Stomach (tissue), 9 donors: ENCODE data around the gene TMEM229B. TPM values are rescaled to one million over a fixed set of nuclear protein-coding genes. Genes with fewer than 3 reads are reported as not detected.

Experiments used
- DNase-seq, 2 donors: peaks; one replicate each; pipeline versions ENCODE4 v3.0.0 to v3.0.0-alpha.2; 2013 to 2019
- H3K27ac ChIP-seq, 5 donors: fragments of 200-600 bp in 4 of 5; sonication (generic) in 4 of 5; one replicate each; pipeline ENCODE4 v1.5.1; 2013 to 2019; ENCODE audit warnings: mild to moderate bottlenecking in 1 of 5, moderate library complexity in 1 of 5
- H3K27me3 ChIP-seq, 3 donors: fragments of 200-600 bp; sonication (generic); one replicate each; pipeline ENCODE4 v1.5.1; 2017 to 2019; ENCODE audit warnings: mixed run types in 1 of 3
- H3K36me3 ChIP-seq, 4 donors: fragments of 200-600 bp; sonication (generic); 1 replicate in 3 of 4; 2 replicates in 1 of 4; pipeline ENCODE4 v1.5.1; 2016 to 2019
- H3K4me1 ChIP-seq, 4 donors: fragments of 200-600 bp; sonication (generic); one replicate each; pipeline ENCODE4 v1.5.1; 2016 to 2019
- H3K4me3 ChIP-seq, 4 donors: fragments of 200-600 bp; sonication (generic) in 3 of 4; one replicate each; pipeline ENCODE4 v1.5.1; 2016 to 2019; ENCODE audit warnings: mild to moderate bottlenecking in 1 of 4
- H3K9me3 ChIP-seq, 4 donors: fragments of 200-600 bp; sonication (generic); one replicate each; pipeline ENCODE4 v1.5.1; 2016 to 2019
- CTCF ChIP-seq, 7 experiments: fragments of 450-650 bp in 4 of 7; fragments of 200-600 bp in 3 of 7; sonication (generic) in 3 of 7; IDR thresholded peaks; one replicate each; pipeline ENCODE4 v1.5.1; 2016 to 2019; ENCODE audit warnings: antibody characterized with exemption in 7 of 7, control low read depth in 2 of 7, mild to moderate bottlenecking in 1 of 7
- EP300 ChIP-seq: sonication (generic); formaldehyde crosslinking; IDR thresholded peaks from one replicate; pipeline ENCODE4 v1.6.1; 2017; ENCODE audit warnings: antibody characterized with exemption
- POLR2A ChIP-seq, 4 donors: fragments of 450-650 bp; IDR thresholded peaks; one replicate each; pipeline ENCODE4 v1.6.1; 2016; ENCODE audit warnings: antibody characterized with exemption in 4 of 4, control low read depth in 2 of 4, mild to moderate bottlenecking in 1 of 4, moderate library complexity in 1 of 4
- POLR2AphosphoS5 ChIP-seq, 3 donors: sonication (generic); formaldehyde crosslinking; IDR thresholded peaks; one replicate each; pipeline ENCODE4 v1.6.1; 2016; ENCODE audit warnings: antibody characterized with exemption in 3 of 3
- WGBS, 5 donors: extraction: QIAGEN DNeasy Blood & Tissue Kit in 3 of 5; methylation state at CpG; one replicate each; pipeline versions ENCODE4 v1.1.5 to v1.1.7; 2013 to 2018; 5-methylcytosine and 5-hydroxymethylcytosine counted together
- intact Hi-C: fragments of 100-400 bp; cut with DNase I; formaldehyde crosslinking; loops from one replicate; pipeline ENCODE4 v1.15.1; 2023; ENCODE audit warnings: low total_unique reads
- polyA plus RNA-seq, 3 donors: library from polyadenylated mRNA; stranded (reverse); fragments of 200-250 nt; gene quantifications; one replicate each; pipeline ENCODE4 v1.2.3, GENCODE V29; 2013
- total RNA-seq, 5 donors: library from RNA; depleted of rRNA; stranded (reverse); fragments of >200 nt; gene quantifications; one replicate each; pipeline versions ENCODE4 v1.1.0 to v1.2.3, GENCODE V29; 2014 to 2016
- donor health status: healthy with polysubstance abuse.
- donor health status: Bipolar disorder and iron deficiency.
- donor health status: healthy.

TMEM229B gene
- total and polyA plus RNA-seq, 8 donors: 0.14 to 15.6 (median 1.4) TPM; not detected in 1

GRCh38 chr14:67485501-67486095 lies 2.9 kb downstream of the TMEM229B start:
- DNase-seq: peak in 1 of 2 donors; percentile 30
- H3K27ac ChIP-seq: no peak overlapping the region
- H3K4me3 ChIP-seq: no peak overlapping the region
- WGBS, 5 donors: 70 to 85% (median 82%) methylated on average over 3 to 4 of the region's 4 CpGs
- TF ChIP-seq POLR2A (IDR thresholded peaks at IDR 0.05) (no peak), POLR2AphosphoS5 (IDR thresholded peaks at IDR 0.05) (no peak), CTCF (IDR thresholded peaks at IDR 0.05) (no peak), EP300 (no peak)
- intact Hi-C loops: no loop called here
- H3K4me1 ChIP-seq: peaks cover 0 to 20% (median 7%) of the 10 kb centered on the region in 4 donors
- peaks cover 0 to 5% (median 2%) of the 10 kb centered on the region in 4 donors for H3K36me3 ChIP-seq
- no peaks in the 10 kb centered on the region for H3K27me3 ChIP-seq
- no peaks in the 10 kb centered on the region for H3K9me3 ChIP-seq

- Histone ChIP-seq H3K4me1 (peaks cover 0 to 13% (median 4%) of the 10 kb centered on the region in 4 donors), H3K36me3 (peaks cover 0 to 5% (median 2%) of the 10 kb centered on the region in 4 donors), H3K27ac (no peak overlapping the region), H3K9me3 (no peaks in the 10 kb centered on the region), H3K27me3 (no peaks in the 10 kb centered on the region), H3K4me3 (no peak overlapping the region)
- WGBS, 5 donors: 85 to 90% (median 87%) methylated on average over 3 to 8 of the region's 8 CpGs
- DNase-seq: no peak
- no peak for TF ChIP-seq POLR2AphosphoS5 (IDR thresholded peaks at IDR 0.05)
- no peak for TF ChIP-seq EP300
- TF ChIP-seq CTCF (IDR thresholded peaks at IDR 0.05): no peak
- no peak for TF ChIP-seq POLR2A (IDR thresholded peaks at IDR 0.05)
- intact Hi-C loops: no loop called here
Observed at GRCh38 chr14:67483579-67484285, 4.8 kb downstream of the TMEM229B start.

- H3K9me3 ChIP-seq: no peaks in the 10 kb centered on the region
- no peaks in the 10 kb centered on the region for H3K27me3 ChIP-seq
- peaks cover 0 to 1% (median 0%) of the 10 kb centered on the region in 4 donors for H3K4me1 ChIP-seq
- DNase-seq: no peak
- TF ChIP-seq POLR2AphosphoS5 (IDR thresholded peaks at IDR 0.05) (no peak), EP300 (no peak), POLR2A (IDR thresholded peaks at IDR 0.05) (no peak), CTCF (IDR thresholded peaks at IDR 0.05) (no peak)
- no peak overlapping the region for H3K27ac ChIP-seq
- peaks cover 0 to 5% (median 2%) of the 10 kb centered on the region in 4 donors for H3K36me3 ChIP-seq
- intact Hi-C loops: no loop called here
- WGBS, 5 donors: 90 to 95% (median 92%) methylated on average over 8 of the region's 8 CpGs
- no peak overlapping the region for H3K4me3 ChIP-seq
Observed at GRCh38 chr14:67482231-67483164, 6.0 kb downstream of the TMEM229B start.

- H3K9me3 ChIP-seq: no peaks in the 10 kb centered on the region
- H3K27ac ChIP-seq: no peak overlapping the region
- intact Hi-C loops: no loop called here
- H3K4me1 ChIP-seq: no peaks in the 10 kb centered on the region
- DNase-seq: peak in 1 of 2 donors; percentile 65
- H3K4me3 ChIP-seq: no peak overlapping the region
- H3K27me3 ChIP-seq: no peaks in the 10 kb centered on the region
- WGBS, 5 donors: 39 to 54% (median 49%) methylated on average over 8 to 9 of the region's 9 CpGs
- TF ChIP-seq EP300: no peak
- TF ChIP-seq CTCF (IDR thresholded peaks at IDR 0.05): no peak
- no peak for TF ChIP-seq POLR2AphosphoS5 (IDR thresholded peaks at IDR 0.05)
- no peak for TF ChIP-seq POLR2A (IDR thresholded peaks at IDR 0.05)
- peaks cover 0 to 3% (median 0%) of the 10 kb centered on the region in 4 donors for H3K36me3 ChIP-seq
Observed at GRCh38 chr14:67480011-67480410, 8.5 kb downstream of the TMEM229B start.
